GM23338 (cell line): Measurements from ENCODE around the gene CMIP.

Source experiments
- CTCF ChIP-seq, 2 experiments: fragments of 200-600 bp in 1 of 2; sonication (generic) in 1 of 2; conservative IDR thresholded peaks; 2 replicates each; pipeline versions ENCODE4 v1.5.1 to v1.6.1; 2016 to 2017; ENCODE audit warnings: antibody characterized with exemption in 2 of 2, low read depth in 2 of 2, mild to moderate bottlenecking in 2 of 2, moderate library complexity in 1 of 2
- EZH2 ChIP-seq: fragments of 200-600 bp; sonication (generic); IDR thresholded peaks from one replicate; pipeline ENCODE4 v1.8.0; 2017; ENCODE audit warnings: antibody characterized with exemption, mild to moderate bottlenecking, low read depth; ENCODE audit not compliant: unreplicated experiment
- JUNB ChIP-seq: IDR thresholded peaks from one replicate; pipeline ENCODE4 v1.6.1; 2016; ENCODE audit warnings: antibody characterized with exemption; ENCODE audit not compliant: unreplicated experiment
- POLR2AphosphoS5 ChIP-seq: IDR thresholded peaks from 2 replicates; pipeline ENCODE4 v1.6.1; 2016; ENCODE audit warnings: antibody characterized with exemption, low read depth
- REST ChIP-seq: IDR thresholded peaks from one replicate; pipeline ENCODE4 v1.6.1; 2018; ENCODE audit warnings: antibody characterized with exemption; ENCODE audit not compliant: unreplicated experiment
- STAT1 ChIP-seq: IDR thresholded peaks from one replicate; pipeline ENCODE4 v1.6.1; 2016; ENCODE audit warnings: antibody characterized with exemption; ENCODE audit not compliant: unreplicated experiment
- ZNF462 ChIP-seq: fragments of 250-450 bp; sonication (Bioruptor Pico); IDR thresholded peaks from 2 replicates; pipeline ENCODE4 v1.5.0; 2020; ENCODE audit warnings: mild to moderate bottlenecking, moderate library complexity

GRCh38 chr16:81630635-81631031 lies 186.0 kb downstream of the CMIP start:
- TF ChIP-seq EZH2 (no peak), REST (no peak), ZNF462 (CRISPR knock-in tag) (no peak), CTCF (conservative IDR thresholded peaks at IDR 0.05; ENCODE audit: low read depth in 2 of 2) (no peak), POLR2AphosphoS5 (no peak), JUNB (no peak), STAT1 (no peak)
